GM18508 (cell line): Measurements from ENCODE around the gene GBP3.
"Not testable (repeated sequence)": the region's sequence is repeated elsewhere in the genome, so short reads cannot be mapped to it uniquely, and the experiment has no call there.

Experiments
- ATAC-seq: cut with Tn5 transposase; IDR thresholded peaks from one replicate; pipeline ENCODE4 v1.9.1; 2021; ENCODE audit warnings: moderate number of reproducible peaks; ENCODE audit not compliant: insufficient read depth, unreplicated experiment

Gene GBP3

GRCh38 chr1:89022167-89022959 lies at the start of gene GBP3:
Gene GBP3, minus strand, starts transcription at chr1:89022866. Its CDS starts 2,145 bp downstream, at chr1:89020721.
- peak; percentile 78 for ATAC-seq

GRCh38 chr1:89070509-89070908 lies 47.8 kb upstream of the GBP3 start:
- ATAC-seq = no peak

GRCh38 chr1:89069951-89070350 lies 47.3 kb upstream of the GBP3 start:
- no peak for ATAC-seq

- ATAC-seq = no peak
Observed at GRCh38 chr1:89068291-89068690, 45.6 kb upstream of the GBP3 start.

- peak; percentile 43 for ATAC-seq
Observed at GRCh38 chr1:89065079-89065868, 42.6 kb upstream of the GBP3 start, which contains the start of gene GBP1. Gene GBP1, minus strand, starts transcription at chr1:89065208. Its CDS starts 1,974 bp downstream, at chr1:89063234.

- no peak for ATAC-seq
Observed at GRCh38 chr1:89064632-89065031, 42.0 kb upstream of the GBP3 start.

GRCh38 chr1:89063094-89063493 lies 40.4 kb upstream of the GBP3 start:
- no peak for ATAC-seq

- no peak for ATAC-seq
Observed at GRCh38 chr1:89060091-89060490, 37.4 kb upstream of the GBP3 start.

- no peak for ATAC-seq
Observed at GRCh38 chr1:89051955-89052312, 29.3 kb upstream of the GBP3 start.

- ATAC-seq = no peak
Observed at GRCh38 chr1:89051300-89051954, 28.8 kb upstream of the GBP3 start.

- no peak for ATAC-seq
Observed at GRCh38 chr1:89050649-89051033, 28.0 kb upstream of the GBP3 start.

- not testable (repeated sequence) for ATAC-seq
Observed at GRCh38 chr1:89049901-89050648, 27.4 kb upstream of the GBP3 start.

GRCh38 chr1:89049187-89049586 lies 26.5 kb upstream of the GBP3 start:
- ATAC-seq = not testable (repeated sequence)

GRCh38 chr1:89047734-89048133 lies 25.1 kb upstream of the GBP3 start:
- ATAC-seq = no peak

GRCh38 chr1:89046318-89047183 lies 23.9 kb upstream of the GBP3 start:
- peak; percentile 64 for ATAC-seq

- ATAC-seq = no peak
Observed at GRCh38 chr1:89044970-89045721, 22.5 kb upstream of the GBP3 start.

GRCh38 chr1:89043940-89044339 lies 21.3 kb upstream of the GBP3 start:
- ATAC-seq = no peak

- no peak for ATAC-seq
Observed at GRCh38 chr1:89042491-89042890, 19.8 kb upstream of the GBP3 start.

- ATAC-seq = no peak
Observed at GRCh38 chr1:89041721-89042120, 19.1 kb upstream of the GBP3 start.
